GM23248 (cell line): ENCODE measurements around the gene GDF7.

Experiments used
- EZH2 ChIP-seq: fragments of 200-600 bp; sonication (generic); IDR thresholded peaks from 2 replicates; pipeline ENCODE4 v1.6.1; 2018; ENCODE audit warnings: antibody characterized with exemption, mild to moderate bottlenecking; ENCODE audit not compliant: insufficient read depth, poor library complexity, severe bottlenecking
- EZH2phosphoT487 ChIP-seq: fragments of 200-600 bp; sonication (generic); IDR thresholded peaks from 2 replicates; pipeline ENCODE4 v1.6.1; 2018; ENCODE audit warnings: antibody characterized with exemption, moderate library complexity, mild to moderate bottlenecking, low read depth; ENCODE audit not compliant: insufficient read depth

DNA sequence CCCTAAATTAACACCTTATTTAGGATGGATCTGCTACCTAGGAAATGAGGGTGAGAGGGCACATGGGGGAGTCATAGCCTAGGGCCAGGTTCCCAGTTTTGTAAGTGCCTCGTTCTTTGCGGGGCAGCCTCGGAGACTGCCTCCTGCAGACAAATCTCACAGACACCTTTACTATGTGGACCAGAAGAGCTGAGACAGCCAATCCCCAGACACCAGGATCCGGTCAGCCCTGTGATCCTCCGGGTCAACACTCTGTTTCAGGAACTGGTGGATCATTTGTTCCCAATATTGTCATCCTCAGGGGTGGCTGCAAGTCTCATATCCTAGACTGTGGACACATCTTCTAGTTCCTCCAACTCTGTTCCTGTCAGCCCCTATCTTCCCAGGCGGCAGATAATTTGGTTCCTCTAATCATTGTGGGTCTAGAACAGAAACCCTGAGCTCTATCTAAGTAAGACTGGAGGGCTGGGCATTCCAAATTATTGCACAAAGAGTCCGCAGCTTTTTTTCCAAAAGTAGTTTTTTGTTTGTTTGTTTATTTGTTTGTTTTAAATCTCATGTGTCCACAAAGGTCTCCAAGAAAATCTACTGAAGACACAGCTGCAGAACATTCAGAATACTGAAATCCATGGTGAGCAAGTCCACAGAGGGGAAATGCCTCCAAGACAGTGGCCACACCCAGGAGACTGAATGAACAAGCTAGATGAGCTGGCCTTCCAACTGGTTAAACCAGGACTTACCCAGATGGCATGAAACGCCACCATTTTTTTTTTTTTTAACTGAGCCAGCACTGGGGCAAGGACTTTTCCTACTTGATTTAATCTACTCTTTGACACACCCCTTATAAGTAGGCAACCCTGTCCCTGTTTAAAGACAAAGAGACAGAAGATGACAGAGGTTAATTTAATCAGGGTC, 6.2 kb upstream of the GDF7 start:
- TF ChIP-seq EZH2phosphoT487 (no peak), EZH2 (no peak)
